ENCODE measurements around the gene TUBGCP6. TPM values are rescaled to one million over a fixed set of nuclear protein-coding genes. Genes with fewer than 3 reads are reported as not detected.

The TUBGCP6 gene
- total RNA-seq, 4 donors from 2014 or later = 43.8 to 110 (median 73.1) TPM

GRCh38 chr22:50178471-50178864 lies 66.4 kb downstream of the TUBGCP6 start:
- in situ Hi-C loops (cut with MboI; ENCODE audit: low pct_ligation_motif_present in 1 of 4, low pct_unique_long_range_greater_than_20kb in 1 of 4, low sequenced_read_pairs in 3 of 4) = no loop called here
- TF ChIP-seq EP300 (IDR thresholded peaks at IDR 0.05; ENCODE audit: low read depth) (no peak), CTCF (IDR thresholded peaks at IDR 0.05) (no peak), POLR2A (IDR thresholded peaks at IDR 0.05) (no peak), POLR2AphosphoS5 (IDR thresholded peaks at IDR 0.05) (no peak)
- Histone ChIP-seq H3K36me3 (no peaks in the 10 kb centered on the region), H3K27me3 (peaks cover 35% of the 10 kb centered on the region), H3K27ac (no peak overlapping the region), H3K4me1 (no peaks in the 10 kb centered on the region), H3K9me3 (no peaks in the 10 kb centered on the region), H3K4me3 (no peak overlapping the region)
- DNase-seq = no peak
- intact Hi-C loops (cut with DNase I; ENCODE audit: low total_unique reads) = no loop called here
- WGBS, 2 donors (ENCODE audit: low coverage in 1 of 2) = 75% methylated on average over 21 of the region's 22 CpGs; no CpG with 5 or more reads in 1 of the 2 donors

- no peaks in the 10 kb centered on the region for H3K4me1 ChIP-seq
- no peak overlapping the region for H3K27ac ChIP-seq
- no peaks in the 10 kb centered on the region for H3K36me3 ChIP-seq
- DNase-seq = no peak
- no peaks in the 10 kb centered on the region for H3K9me3 ChIP-seq
- intact Hi-C loops (cut with DNase I; ENCODE audit: low total_unique reads) (no loop called here), in situ Hi-C loops (cut with MboI; ENCODE audit: low pct_ligation_motif_present in 1 of 4, low pct_unique_long_range_greater_than_20kb in 1 of 4, low sequenced_read_pairs in 3 of 4) (no loop called here)
- H3K27me3 ChIP-seq = peaks cover 40% of the 10 kb centered on the region
- TF ChIP-seq CTCF (IDR thresholded peaks at IDR 0.05) (no peak), EP300 (IDR thresholded peaks at IDR 0.05; ENCODE audit: low read depth) (no peak), POLR2A (IDR thresholded peaks at IDR 0.05) (no peak), POLR2AphosphoS5 (IDR thresholded peaks at IDR 0.05) (no peak)
- 83% methylated on average over 91 of the region's 98 CpGs; no CpG with 5 or more reads in 1 of the 2 donors for WGBS, 2 donors (ENCODE audit: low coverage in 1 of 2)
- H3K4me3 ChIP-seq = no peak overlapping the region
These were observed 67.0 kb downstream of the TUBGCP6 start for GRCh38 chr22:50177537-50178470.

GRCh38 chr22:50176850-50177536 lies 67.8 kb downstream of the TUBGCP6 start:
- WGBS, 2 donors (ENCODE audit: low coverage in 1 of 2) = 93 to 96% methylated on average over 15 to 74 of the region's 76 CpGs
- H3K4me1 ChIP-seq = no peaks in the 10 kb centered on the region
- H3K27me3 ChIP-seq = peaks cover 47% of the 10 kb centered on the region
- no peak for TF ChIP-seq POLR2A (IDR thresholded peaks at IDR 0.05)
- no peak for TF ChIP-seq POLR2AphosphoS5 (IDR thresholded peaks at IDR 0.05)
- TF ChIP-seq CTCF (IDR thresholded peaks at IDR 0.05) = no peak
- TF ChIP-seq EP300 (IDR thresholded peaks at IDR 0.05; ENCODE audit: low read depth) = no peak
- no peak overlapping the region for H3K27ac ChIP-seq
- no peak overlapping the region for H3K4me3 ChIP-seq
- in situ Hi-C loops (cut with MboI; ENCODE audit: low pct_ligation_motif_present in 1 of 4, low pct_unique_long_range_greater_than_20kb in 1 of 4, low sequenced_read_pairs in 3 of 4) (no loop called here), intact Hi-C loops (cut with DNase I; ENCODE audit: low total_unique reads) (no loop called here)
- H3K36me3 ChIP-seq = no peaks in the 10 kb centered on the region
- H3K9me3 ChIP-seq = no peaks in the 10 kb centered on the region
- DNase-seq = no peak

Data from transverse colon (tissue), 4 donors.